Adipocyte (in vitro differentiated cells): ENCODE results near the gene PTPN2.
"Not testable (repeated sequence)": the region's sequence is repeated elsewhere in the genome, so short reads cannot be mapped to it uniquely, and the experiment has no call there.

Experiments used
- DNase-seq: peaks from one replicate; pipeline ENCODE4 v3.0.0-alpha.2; 2015; ENCODE audit warnings: low read depth
- H3K27me3 ChIP-seq: replicated peaks from 2 replicates; pipeline ENCODE4 v1.7.0; 2013; ENCODE audit warnings: mild to moderate bottlenecking, low read length, moderate library complexity; ENCODE audit not compliant: control insufficient read depth, insufficient read depth
- H3K36me3 ChIP-seq: 2 replicates; pipeline ENCODE4 v1.7.0; 2013; ENCODE audit warnings: low read length, mild to moderate bottlenecking, moderate library complexity; ENCODE audit not compliant: control insufficient read depth, insufficient read depth, severe bottlenecking
- H3K4me1 ChIP-seq: 2 replicates; pipeline ENCODE4 v1.7.0; 2013; ENCODE audit warnings: mild to moderate bottlenecking, low read length, moderate library complexity; ENCODE audit not compliant: control insufficient read depth, insufficient read depth
- H3K4me3 ChIP-seq: 2 replicates; pipeline ENCODE4 v1.7.0; 2013; ENCODE audit warnings: mild to moderate bottlenecking, low read length, moderate library complexity
- H3K9ac ChIP-seq: 2 replicates; pipeline ENCODE4 v1.7.0; 2013; ENCODE audit warnings: mild to moderate bottlenecking, low read length, moderate library complexity
- H3K9me3 ChIP-seq: 2 replicates; pipeline ENCODE4 v1.7.0; 2013; ENCODE audit warnings: mild to moderate bottlenecking, low read length, moderate library complexity; ENCODE audit not compliant: control insufficient read depth

PTPN2 gene

GRCh38 chr18:12911025-12911928 is 27.2 kb upstream of the PTPN2 start:
- Histone ChIP-seq H3K9me3 (peaks cover 10% of the 10 kb centered on the region), H3K4me3 (peak overlapping the region; percentile 66), H3K27me3 (peaks cover 7% of the 10 kb centered on the region), H3K36me3 (no peaks in the 10 kb centered on the region), H3K4me1 (peaks cover 15% of the 10 kb centered on the region), H3K9ac (no peak overlapping the region)
- DNase-seq = no peak

- Histone ChIP-seq H3K4me1 (peaks cover 15% of the 10 kb centered on the region), H3K9me3 (peaks cover 5% of the 10 kb centered on the region), H3K9ac (no peak overlapping the region), H3K4me3 (no peak overlapping the region), H3K27me3 (peaks cover 7% of the 10 kb centered on the region), H3K36me3 (no peaks in the 10 kb centered on the region)
- no peak for DNase-seq
Measured at GRCh38 chr18:12908706-12909105, 24.7 kb upstream of the PTPN2 start.

- H3K27me3 ChIP-seq = peaks cover 7% of the 10 kb centered on the region
- H3K4me3 ChIP-seq = no peak overlapping the region
- DNase-seq = peak; percentile 56
- H3K4me1 ChIP-seq = peaks cover 15% of the 10 kb centered on the region
- no peaks in the 10 kb centered on the region for H3K9me3 ChIP-seq
- no peak overlapping the region for H3K9ac ChIP-seq
- H3K36me3 ChIP-seq = no peaks in the 10 kb centered on the region
Measured at GRCh38 chr18:12907258-12907925, 23.4 kb upstream of the PTPN2 start.

DNA sequence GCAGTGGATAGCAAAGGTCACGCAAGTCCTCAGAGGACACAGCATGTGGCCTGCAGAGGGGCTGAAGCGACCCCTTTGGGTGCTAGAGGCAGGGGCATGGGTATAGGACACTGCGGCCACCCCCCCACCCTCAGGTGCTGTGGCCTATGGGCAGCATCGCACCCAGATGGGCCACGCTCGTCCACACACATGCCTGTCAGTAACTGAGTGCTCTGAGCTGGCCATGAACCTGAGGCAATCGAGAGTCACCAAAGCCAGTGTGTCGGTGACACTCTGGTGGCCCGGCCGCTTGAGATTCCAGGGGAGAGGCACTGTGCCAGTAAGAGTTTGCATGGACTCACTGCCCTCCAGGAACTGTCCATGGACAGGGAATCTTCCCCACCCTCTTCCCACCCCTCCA is 22.7 kb upstream of the PTPN2 start:
- no peak for DNase-seq
- Histone ChIP-seq H3K9me3 (no peaks in the 10 kb centered on the region), H3K4me1 (peaks cover 15% of the 10 kb centered on the region), H3K27me3 (peaks cover 6% of the 10 kb centered on the region), H3K36me3 (no peaks in the 10 kb centered on the region), H3K4me3 (no peak overlapping the region), H3K9ac (no peak overlapping the region)

- Histone ChIP-seq H3K4me3 (no peak overlapping the region), H3K27me3 (no peaks in the 10 kb centered on the region), H3K36me3 (no peaks in the 10 kb centered on the region), H3K9me3 (no peaks in the 10 kb centered on the region), H3K4me1 (peaks cover 13% of the 10 kb centered on the region), H3K9ac (no peak overlapping the region)
- DNase-seq = no peak
Measured at GRCh38 chr18:12906119-12906518, 22.1 kb upstream of the PTPN2 start.

DNA sequence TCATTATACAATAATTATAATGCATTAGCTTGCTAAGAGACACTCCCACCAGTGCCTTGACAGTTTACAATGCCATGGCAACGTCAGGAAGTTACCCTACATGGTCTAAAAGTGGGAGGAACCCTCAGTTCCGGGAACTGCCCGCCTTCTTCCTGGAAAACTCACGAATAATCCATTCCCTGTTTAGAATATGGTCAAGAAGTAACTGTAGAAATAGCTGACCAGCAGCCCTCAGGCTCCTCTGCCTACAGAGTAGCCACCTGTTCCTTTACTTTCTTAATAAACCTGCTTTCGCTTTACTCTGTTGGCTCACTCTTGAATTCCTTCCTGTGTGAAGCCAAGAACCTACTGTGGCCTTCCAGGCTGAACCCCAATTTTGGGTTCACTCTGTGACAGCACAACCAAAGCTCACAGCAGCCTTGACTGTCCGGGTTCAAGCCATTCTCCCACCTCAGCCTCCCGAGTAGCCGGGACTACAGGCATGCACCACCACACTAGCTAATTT is 20.0 kb upstream of the PTPN2 start:
- H3K4me1 ChIP-seq = peaks cover 11% of the 10 kb centered on the region
- H3K9me3 ChIP-seq = no peaks in the 10 kb centered on the region
- H3K36me3 ChIP-seq = no peaks in the 10 kb centered on the region
- DNase-seq = no peak
- no peak overlapping the region for H3K4me3 ChIP-seq
- no peaks in the 10 kb centered on the region for H3K27me3 ChIP-seq
- H3K9ac ChIP-seq = no peak overlapping the region

DNA sequence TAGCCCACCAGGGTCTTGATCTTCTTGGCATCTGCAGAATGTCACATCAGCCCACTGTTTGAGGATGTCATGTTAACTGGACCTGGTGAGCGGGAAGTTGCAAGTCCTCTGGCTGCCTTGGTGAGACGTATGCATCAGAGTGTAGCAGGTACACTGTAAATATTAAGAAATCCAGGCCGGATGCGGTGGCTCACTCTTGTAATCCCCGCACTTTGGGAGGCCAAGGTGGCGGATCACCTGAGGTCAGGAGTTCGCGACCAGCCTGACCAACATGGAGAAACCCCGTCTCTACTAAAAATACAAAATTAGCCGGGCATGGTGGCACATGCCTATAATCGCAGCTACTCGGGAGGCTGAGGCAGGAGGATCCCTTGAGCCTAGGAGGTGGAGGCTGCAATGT is 17.2 kb upstream of the PTPN2 start:
- not testable (repeated sequence) for H3K4me1 ChIP-seq, H3K4me3 ChIP-seq, H3K27me3 ChIP-seq, H3K36me3 ChIP-seq, H3K9ac ChIP-seq, H3K9me3 ChIP-seq, DNase-seq

DNA sequence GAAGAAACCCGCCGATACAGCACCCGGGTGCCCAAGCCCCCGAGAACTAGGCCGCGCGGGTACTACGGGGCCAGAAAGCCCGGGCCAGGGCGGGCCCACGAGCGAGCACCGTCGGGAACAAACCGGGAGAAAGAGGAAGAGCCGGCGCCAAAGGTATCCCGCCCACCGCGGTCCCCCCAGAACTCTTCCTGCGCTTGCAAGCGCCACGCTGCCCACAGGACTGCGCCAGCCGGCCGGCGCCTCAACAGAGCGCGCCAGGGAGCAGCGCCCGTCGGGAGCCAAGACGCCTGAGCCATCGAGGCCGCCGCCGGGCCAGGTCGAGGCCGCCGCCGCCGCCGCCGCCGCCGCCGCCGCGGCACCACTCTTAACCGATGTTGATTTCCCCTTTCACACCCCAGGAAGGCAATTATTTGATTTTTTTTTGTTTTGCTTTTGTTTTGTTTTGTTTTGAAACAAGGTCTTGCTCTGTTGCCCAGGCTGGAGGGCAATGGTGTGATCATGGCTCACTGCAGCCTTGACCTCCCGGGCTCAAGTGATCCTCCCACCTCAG is 12.8 kb upstream of the PTPN2 start:
- not testable (repeated sequence) for DNase-seq, H3K9me3 ChIP-seq, H3K4me3 ChIP-seq, H3K4me1 ChIP-seq, H3K27me3 ChIP-seq, H3K36me3 ChIP-seq, H3K9ac ChIP-seq

DNA sequence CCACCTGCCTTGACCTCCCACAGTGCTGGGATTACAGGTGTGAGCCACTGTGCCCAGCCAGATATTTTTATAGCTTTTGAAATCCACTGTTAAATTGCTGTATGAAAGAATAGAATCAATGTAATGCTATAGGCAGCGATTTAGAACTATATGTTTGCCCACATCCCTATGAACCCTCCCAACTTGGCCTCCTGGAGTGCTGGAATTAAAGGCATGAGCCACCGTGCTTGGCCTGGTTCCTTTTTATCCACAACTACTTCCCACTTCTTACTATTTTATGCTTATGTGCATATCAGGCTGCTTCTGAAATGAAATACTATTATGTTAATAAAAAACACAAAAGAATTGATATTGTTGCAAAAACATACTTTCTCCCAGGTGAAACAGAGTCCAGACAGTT is 11.6 kb upstream of the PTPN2 start:
- Histone ChIP-seq H3K9me3 (no peaks in the 10 kb centered on the region), H3K4me1 (no peaks in the 10 kb centered on the region)
- DNase-seq = no peak

DNA sequence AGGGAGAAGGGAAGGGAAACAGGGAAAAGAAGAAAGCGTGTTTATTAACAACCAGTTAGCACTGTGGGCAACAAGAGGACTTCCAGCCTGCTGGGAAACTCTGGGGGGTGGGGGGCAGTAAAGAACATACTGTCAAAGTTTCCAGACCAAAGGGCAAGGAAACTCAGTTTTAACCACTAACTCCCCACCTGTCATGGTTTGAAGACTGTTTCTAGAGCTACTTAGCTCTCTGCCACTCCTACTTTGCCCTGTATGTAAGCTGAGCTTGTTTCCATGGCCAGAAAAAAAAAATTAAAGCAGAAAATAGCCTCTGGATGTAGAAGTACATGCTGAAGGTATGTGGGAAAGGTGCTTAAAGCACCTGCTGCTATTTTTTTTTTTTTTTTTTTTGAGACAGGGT is 11.0 kb upstream of the PTPN2 start:
- peaks cover 7% of the 10 kb centered on the region for H3K27me3 ChIP-seq
- no peaks in the 10 kb centered on the region for H3K4me1 ChIP-seq
- H3K9me3 ChIP-seq = no peaks in the 10 kb centered on the region
- no peak overlapping the region for H3K4me3 ChIP-seq
- H3K36me3 ChIP-seq = no peaks in the 10 kb centered on the region
- no peak overlapping the region for H3K9ac ChIP-seq
- DNase-seq = no peak

More for the DNA sequence above, 11.6 kb upstream of the PTPN2 start:
- Histone ChIP-seq H3K27me3 (peaks cover 7% of the 10 kb centered on the region), H3K9ac (no peak overlapping the region), H3K4me3 (no peak overlapping the region), H3K36me3 (no peaks in the 10 kb centered on the region)

DNA sequence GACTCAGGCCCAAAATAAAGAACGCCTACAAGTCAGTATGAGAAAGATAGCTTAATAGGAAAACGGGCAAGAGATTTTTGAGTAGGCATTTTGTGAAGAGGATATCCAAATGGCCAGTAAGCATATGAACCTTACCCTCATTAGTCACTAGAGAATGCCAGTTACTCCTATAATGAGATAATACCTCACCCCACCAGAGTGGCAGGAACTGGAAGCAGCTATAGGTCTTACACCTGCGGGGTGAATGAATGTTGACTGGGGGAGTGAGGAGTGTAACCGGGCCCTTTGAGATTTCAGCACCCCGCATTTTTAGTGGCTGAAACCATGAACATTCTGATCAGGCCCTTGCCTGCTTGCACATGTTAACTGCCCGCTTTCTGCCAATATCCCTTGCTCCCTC is 7.5 kb upstream of the PTPN2 start:
- Histone ChIP-seq H3K9ac (no peak overlapping the region), H3K36me3 (no peaks in the 10 kb centered on the region), H3K27me3 (peaks cover 2% of the 10 kb centered on the region), H3K4me1 (no peaks in the 10 kb centered on the region), H3K9me3 (no peaks in the 10 kb centered on the region), H3K4me3 (no peak overlapping the region)
- DNase-seq = no peak
